Sigmoid colon (tissue), 7 donors: ENCODE data around the gene DYTN. TPM values are rescaled to one million over a fixed set of nuclear protein-coding genes. Genes with fewer than 3 reads are reported as not detected.

Experiments
- DNase-seq: peaks from one replicate; pipeline ENCODE4 v3.0.0-alpha.2; 2019
- H3K27ac ChIP-seq, 4 donors: fragments of 200-600 bp; sonication (generic); one replicate each; pipeline ENCODE4 v1.5.1; 2016 to 2019; ENCODE audit warnings: mild to moderate bottlenecking in 1 of 4
- H3K27me3 ChIP-seq, 3 donors: fragments of 200-600 bp; sonication (generic); one replicate each; pipeline ENCODE4 v1.5.1; 2019; ENCODE audit warnings: mild to moderate bottlenecking in 1 of 3
- H3K36me3 ChIP-seq, 4 donors: fragments of 200-600 bp; sonication (generic); one replicate each; pipeline ENCODE4 v1.5.1; 2016 to 2019
- H3K4me1 ChIP-seq, 4 donors: fragments of 200-600 bp; sonication (generic); one replicate each; pipeline ENCODE4 v1.5.1; 2017 to 2019
- H3K4me3 ChIP-seq, 4 donors: fragments of 200-600 bp; sonication (generic); one replicate each; pipeline ENCODE4 v1.5.1; 2017 to 2019; ENCODE audit warnings: mild to moderate bottlenecking in 2 of 4, moderate library complexity in 1 of 4
- H3K9me3 ChIP-seq, 4 donors: fragments of 200-600 bp in 3 of 4; sonication (generic) in 3 of 4; one replicate each; pipeline versions ENCODE4 v1.5.1 to v1.6.1; 2013 to 2019
- EP300 ChIP-seq, 4 donors: sonication (generic); formaldehyde crosslinking; IDR thresholded peaks; one replicate each; pipeline ENCODE4 v1.6.1; 2017; ENCODE audit warnings: antibody characterized with exemption in 4 of 4
- POLR2A ChIP-seq, 2 donors: fragments of 450-650 bp; IDR thresholded peaks; one replicate each; pipeline ENCODE4 v1.6.1; 2016; ENCODE audit warnings: antibody characterized with exemption in 2 of 2, mild to moderate bottlenecking in 2 of 2, moderate library complexity in 2 of 2
- POLR2AphosphoS5 ChIP-seq, 4 donors: sonication (generic); formaldehyde crosslinking; IDR thresholded peaks; one replicate each; pipeline ENCODE4 v1.6.1; 2017; ENCODE audit warnings: antibody characterized with exemption in 4 of 4
- WGBS, 2 donors: extraction: QIAGEN DNeasy Blood & Tissue Kit; methylation state at CpG; one replicate each; pipeline ENCODE4 v1.1.7; 2013; 5-methylcytosine and 5-hydroxymethylcytosine counted together
- intact Hi-C: fragments of 100-400 bp; cut with DNase I; formaldehyde crosslinking; loops from one replicate; pipeline ENCODE4 v1.15.1; 2023
- polyA plus RNA-seq, 3 donors: library from polyadenylated mRNA; stranded (reverse); fragments of 200-250 nt; gene quantifications; one replicate each; pipeline ENCODE4 v1.2.3, GENCODE V29; 2013
- total RNA-seq, 4 donors: library from RNA; depleted of rRNA; stranded (reverse); fragments of >200 nt; gene quantifications; one replicate each; pipeline ENCODE4 v1.1.0, GENCODE V29; 2016
- TF ChIP-seq, protein P1 (sequence below), 4 experiments: fragments of 450-650 bp in 3 of 4; fragments of 200-600 bp in 1 of 4; IDR thresholded peaks; one replicate each; pipeline ENCODE4 v1.5.1; 2016 to 2019; ENCODE audit warnings: antibody characterized with exemption in 4 of 4, mild to moderate bottlenecking in 3 of 4, moderate library complexity in 2 of 4
- donor health status: healthy with polysubstance abuse.
- donor health status: Bipolar disorder and iron deficiency.
- donor health status: healthy.

DYTN gene
- total and polyA plus RNA-seq, 7 donors = not detected

DNA sequence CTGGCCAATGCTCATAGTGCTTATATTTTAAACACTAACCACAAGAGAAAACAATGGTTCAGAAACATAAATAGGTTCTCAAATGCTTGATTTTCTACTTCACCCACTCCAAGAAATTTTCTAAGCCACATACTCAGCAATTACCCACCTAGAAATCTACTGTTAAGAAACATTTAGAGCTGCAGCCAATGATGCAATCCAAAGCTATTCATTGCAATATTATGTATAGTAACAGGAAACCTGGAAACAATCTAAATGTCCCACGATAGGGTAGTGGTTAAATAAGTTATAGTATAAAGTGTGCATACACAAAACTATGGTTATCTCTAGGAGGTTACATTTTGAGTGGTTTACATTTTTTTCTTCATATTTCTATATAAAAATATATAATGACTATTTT is 70.2 kb downstream of the DYTN start:
- H3K9me3 ChIP-seq = no peaks in the 10 kb centered on the region
- H3K27ac ChIP-seq = no peak overlapping the region
- whole genome bisulfite sequencing, 2 donors = 67 to 75% methylated on average over 1 of the region's 1 CpG
- no peaks in the 10 kb centered on the region for H3K4me1 ChIP-seq
- no peaks in the 10 kb centered on the region for H3K36me3 ChIP-seq
- intact Hi-C loops = no loop called here
- no peak overlapping the region for H3K4me3 ChIP-seq
- no peak for DNase-seq
- TF ChIP-seq POLR2A (IDR thresholded peaks at IDR 0.05) = no peak
- TF ChIP-seq, protein P1, sequence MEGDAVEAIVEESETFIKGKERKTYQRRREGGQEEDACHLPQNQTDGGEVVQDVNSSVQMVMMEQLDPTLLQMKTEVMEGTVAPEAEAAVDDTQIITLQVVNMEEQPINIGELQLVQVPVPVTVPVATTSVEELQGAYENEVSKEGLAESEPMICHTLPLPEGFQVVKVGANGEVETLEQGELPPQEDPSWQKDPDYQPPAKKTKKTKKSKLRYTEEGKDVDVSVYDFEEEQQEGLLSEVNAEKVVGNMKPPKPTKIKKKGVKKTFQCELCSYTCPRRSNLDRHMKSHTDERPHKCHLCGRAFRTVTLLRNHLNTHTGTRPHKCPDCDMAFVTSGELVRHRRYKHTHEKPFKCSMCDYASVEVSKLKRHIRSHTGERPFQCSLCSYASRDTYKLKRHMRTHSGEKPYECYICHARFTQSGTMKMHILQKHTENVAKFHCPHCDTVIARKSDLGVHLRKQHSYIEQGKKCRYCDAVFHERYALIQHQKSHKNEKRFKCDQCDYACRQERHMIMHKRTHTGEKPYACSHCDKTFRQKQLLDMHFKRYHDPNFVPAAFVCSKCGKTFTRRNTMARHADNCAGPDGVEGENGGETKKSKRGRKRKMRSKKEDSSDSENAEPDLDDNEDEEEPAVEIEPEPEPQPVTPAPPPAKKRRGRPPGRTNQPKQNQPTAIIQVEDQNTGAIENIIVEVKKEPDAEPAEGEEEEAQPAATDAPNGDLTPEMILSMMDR (IDR thresholded peaks at IDR 0.05) = no peak
- TF ChIP-seq EP300 (IDR thresholded peaks at IDR 0.05) = no peak
- TF ChIP-seq POLR2AphosphoS5 (IDR thresholded peaks at IDR 0.05) = no peak
- peaks cover 0 to 4% (median 0%) of the 10 kb centered on the region in 3 donors for H3K27me3 ChIP-seq

DNA sequence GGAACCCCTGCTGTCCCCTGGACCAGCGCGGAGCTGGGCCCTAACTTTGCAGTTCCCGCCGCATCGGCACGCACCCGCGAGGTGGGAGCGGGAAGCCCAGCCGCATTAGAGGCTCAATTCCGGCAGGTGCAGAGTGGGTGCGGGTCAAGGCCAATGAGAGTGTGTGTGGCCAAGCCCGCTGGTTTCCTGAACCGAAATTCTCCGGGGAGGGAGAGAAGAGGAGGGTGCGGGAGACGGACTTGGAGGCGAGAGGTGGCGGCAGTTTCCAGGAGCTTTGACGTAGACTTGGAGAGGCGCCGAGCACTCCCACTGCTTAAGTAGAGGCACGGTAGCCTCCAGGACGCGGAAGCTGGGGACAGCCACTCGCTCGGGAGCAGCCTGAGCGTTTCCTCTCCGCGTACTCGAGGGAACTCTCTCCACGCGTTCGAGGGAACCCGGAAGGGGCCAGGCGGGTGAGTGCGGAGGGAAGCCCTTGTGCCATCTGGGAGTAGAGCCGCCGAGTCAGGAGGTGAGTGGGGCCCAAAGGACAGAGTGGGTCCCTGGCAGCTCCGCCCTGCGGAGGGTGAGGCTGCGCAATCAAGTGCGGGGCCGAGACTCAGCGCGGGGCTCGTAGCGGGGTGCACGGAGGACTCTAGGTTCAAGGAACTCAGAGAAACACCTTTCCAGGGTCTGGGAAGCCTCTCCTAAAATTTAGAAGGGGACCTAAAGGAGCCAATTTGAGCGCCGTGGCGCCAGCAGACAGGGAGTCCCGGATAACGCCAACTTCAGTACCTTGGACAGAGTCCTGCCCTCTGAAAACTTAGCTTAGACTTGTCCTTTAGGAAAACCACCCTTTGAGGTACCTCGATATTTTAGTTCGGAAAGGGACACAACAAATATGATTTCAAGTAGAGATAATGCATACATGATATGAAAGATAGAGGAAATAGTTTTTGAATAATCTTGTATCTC is 75.8 kb downstream of the DYTN start, which contains the start of gene FAM237A:
TSS of gene FAM237A (plus strand) at position 413 of the 951 bp plus-strand sequence. CDS start 1,750 bp downstream, outside the sequence.
- DNase-seq = no peak
- H3K27me3 ChIP-seq = peaks cover 7 to 30% (median 16%) of the 10 kb centered on the region in 3 donors
- no peak for TF ChIP-seq EP300 (IDR thresholded peaks at IDR 0.05)
- no peak for TF ChIP-seq POLR2AphosphoS5 (IDR thresholded peaks at IDR 0.05)
- TF ChIP-seq, protein P1 (IDR thresholded peaks at IDR 0.05) = no peak
- TF ChIP-seq POLR2A (IDR thresholded peaks at IDR 0.05) = no peak
- no peak within 1 kb of the TSS for H3K27ac ChIP-seq
- H3K4me3 ChIP-seq = no peak within 1 kb of the TSS
- H3K4me1 ChIP-seq = no peaks in the 10 kb centered on the region
- H3K36me3 ChIP-seq = no peaks in the 10 kb centered on the region
- intact Hi-C loops = no loop called here
- WGBS, 2 donors = 12 to 29% methylated on average over 56 of the region's 56 CpGs
- H3K9me3 ChIP-seq = no peaks in the 10 kb centered on the region

DNA sequence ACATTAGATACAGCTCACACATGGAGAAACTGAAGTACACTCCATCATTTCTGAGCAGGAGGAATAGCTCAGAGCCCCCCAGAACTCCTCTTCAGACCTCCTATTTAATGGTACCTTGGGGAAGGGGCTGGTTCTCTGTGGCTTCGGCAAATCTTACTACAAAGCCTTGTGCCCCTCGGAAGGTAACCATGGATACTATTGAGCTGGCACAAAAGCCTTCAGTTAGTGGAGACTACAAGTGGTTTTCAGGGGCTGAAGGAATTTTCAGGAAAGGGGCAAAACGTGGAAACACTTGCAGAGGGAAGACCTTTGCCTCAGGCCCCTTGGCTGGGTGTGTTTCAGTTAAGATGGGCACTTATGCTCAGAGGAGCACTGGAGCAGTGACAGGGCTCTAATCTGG is 77.0 kb downstream of the DYTN start:
- Histone ChIP-seq H3K4me1 (no peaks in the 10 kb centered on the region), H3K27me3 (peaks cover 7 to 30% (median 16%) of the 10 kb centered on the region in 3 donors), H3K36me3 (no peaks in the 10 kb centered on the region), H3K4me3 (no peak overlapping the region), H3K9me3 (no peaks in the 10 kb centered on the region), H3K27ac (no peak overlapping the region)
- DNase-seq = no peak
- TF ChIP-seq, protein P1 (IDR thresholded peaks at IDR 0.05) = no peak
- no peak for TF ChIP-seq POLR2AphosphoS5 (IDR thresholded peaks at IDR 0.05)
- no peak for TF ChIP-seq EP300 (IDR thresholded peaks at IDR 0.05)
- TF ChIP-seq POLR2A (IDR thresholded peaks at IDR 0.05) = no peak
- WGBS, 2 donors = 45 to 51% methylated on average over 3 of the region's 3 CpGs
- intact Hi-C loops = no loop called here

DNA sequence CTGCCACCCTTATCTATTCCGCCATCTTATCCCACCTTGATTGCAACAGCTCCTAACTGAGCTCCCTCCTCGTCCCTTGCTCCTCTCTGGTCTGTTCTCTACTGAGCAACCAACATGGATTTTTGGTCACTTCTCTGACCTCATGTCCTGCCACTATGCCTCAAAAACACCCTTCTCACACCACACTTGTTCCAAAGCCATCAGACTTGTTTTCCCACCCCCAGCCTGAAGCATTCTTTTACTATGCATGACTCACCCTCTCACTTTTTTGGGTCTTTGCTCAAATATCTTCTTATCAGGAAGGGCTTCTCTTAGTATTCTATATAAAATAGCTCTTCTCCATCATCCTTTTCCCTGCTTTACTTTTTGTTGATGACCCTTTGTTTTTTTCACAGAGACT is 78.6 kb downstream of the DYTN start:
- H3K27ac ChIP-seq = no peak overlapping the region
- TF ChIP-seq POLR2A (IDR thresholded peaks at IDR 0.05) (no peak), EP300 (IDR thresholded peaks at IDR 0.05) (no peak), POLR2AphosphoS5 (IDR thresholded peaks at IDR 0.05) (no peak)
- TF ChIP-seq, protein P1 (IDR thresholded peaks at IDR 0.05) = no peak
- H3K36me3 ChIP-seq = no peaks in the 10 kb centered on the region
- no peaks in the 10 kb centered on the region for H3K9me3 ChIP-seq
- WGBS, 2 donors = 25 to 45% methylated on average over 2 of the region's 2 CpGs
- intact Hi-C loops = no loop called here
- peaks cover 7 to 30% (median 16%) of the 10 kb centered on the region in 3 donors for H3K27me3 ChIP-seq
- H3K4me3 ChIP-seq = no peak overlapping the region
- no peak for DNase-seq
- no peaks in the 10 kb centered on the region for H3K4me1 ChIP-seq
